HepG2 (cell line): ENCODE data around the gene SLC35A2. TPM values are rescaled to one million over a fixed set of nuclear protein-coding genes. Genes with fewer than 3 reads are reported as not detected.

Source experiments
- ATAC-seq: fragments of 200-7000 bp; cut with Tn5 transposase; 3 replicates; pipeline ENCODE4 v1.9.1; 2020; ENCODE audit warnings: mild to moderate bottlenecking, moderate library complexity
- BruUV-seq: library from RNA; stranded (reverse); fragments of 400-500 nt; replicated peaks from 2 replicates; lab custom pipeline; 2021; lab: Mats Ljungman, UMichigan
- CTCF ChIA-PET: fragments of 300-600 bp; formaldehyde crosslinking; extraction: SDS; loops from one replicate; lab custom pipeline; 2021; ENCODE audit warnings: low total read pairs, inconsistent platforms, low intra/inter-chr PET ratio; lab: Yijun Ruan, JAX
- POLR2A ChIA-PET: fragments of 350-600 bp; sonication (Branson Sonifier 250); formaldehyde crosslinking; loops from one replicate; lab custom pipeline; 2020; ENCODE audit warnings: antibody characterized with exemption, inconsistent platforms; lab: Yijun Ruan, JAX
- DNase-seq: peaks from one replicate; pipeline ENCODE4 v3.0.0-alpha.2; 2015; ENCODE audit warnings: low spot score
- FAIRE-seq: peaks from 3 replicates; lab custom pipeline; 2011; peaks lifted over from hg19 to GRCh38; lab: Jason Lieb, UNC
- H2AFZ ChIP-seq: one replicate; pipeline ENCODE4 v1.6.1; 2011; ENCODE audit warnings: low read length, inconsistent platforms
- H3K27ac ChIP-seq: fragments of 300-600 bp; 3 replicates; pipeline ENCODE4 v1.8.0; 2011; ENCODE audit warnings: mixed run types, mild to moderate bottlenecking, mixed read lengths, low read length, inconsistent platforms; ENCODE audit not compliant: insufficient read depth; ENCODE audit errors: extremely low read length
- H3K27me3 ChIP-seq, 2 experiments: fragments of 200-600 bp in 1 of 2; 2 replicates in 1 of 2; 3 replicates in 1 of 2; pipeline versions ENCODE4 v1.6.0 to v1.8.0; 2011; ENCODE audit warnings: low read length in 2 of 2, mild to moderate bottlenecking in 2 of 2, moderate library complexity in 2 of 2, inconsistent platforms in 1 of 2; ENCODE audit not compliant: insufficient read depth in 2 of 2, control insufficient read depth in 1 of 2
- H3K36me3 ChIP-seq, 2 experiments: fragments of 200-600 bp in 1 of 2; replicated peaks in 1 of 2; 2 replicates in 1 of 2; 3 replicates in 1 of 2; pipeline versions ENCODE4 v1.5.1 to v1.8.0; 2011; ENCODE audit warnings: low read length in 2 of 2, inconsistent platforms in 1 of 2; ENCODE audit not compliant: insufficient read depth in 2 of 2, control insufficient read depth in 1 of 2
- H3K4me1 ChIP-seq: 2 replicates; pipeline ENCODE4 v1.5.1; 2012; ENCODE audit warnings: low read length, inconsistent platforms; ENCODE audit not compliant: insufficient read depth
- H3K4me2 ChIP-seq: 2 replicates; pipeline ENCODE4 v1.6.0; 2011; ENCODE audit warnings: low read depth, low read length, inconsistent platforms
- H3K4me3 ChIP-seq, 3 experiments: fragments of 200-600 bp in 1 of 3; sonication (generic), shearing (Covaris generic) in 1 of 3; replicated peaks in 1 of 3; 2 replicates each; pipeline ENCODE4 v1.5.1; 2011 to 2016; ENCODE audit warnings: low read length in 3 of 3, inconsistent platforms in 2 of 3, low read depth in 2 of 3, mild to moderate bottlenecking in 2 of 3, control low read depth in 1 of 3, mixed read lengths in 1 of 3; ENCODE audit not compliant: insufficient read depth in 1 of 3
- H3K79me2 ChIP-seq: one replicate; pipeline ENCODE4 v1.6.1; 2011; ENCODE audit warnings: low read length, inconsistent platforms; ENCODE audit not compliant: insufficient read depth
- H3K9ac ChIP-seq: 2 replicates; pipeline ENCODE4 v1.6.0; 2011; ENCODE audit warnings: mild to moderate bottlenecking, low read depth, low read length, inconsistent platforms; ENCODE audit not compliant: insufficient read depth
- H3K9me3 ChIP-seq: 2 replicates; pipeline ENCODE4 v1.5.1; 2012; ENCODE audit warnings: mild to moderate bottlenecking, low read length
- H4K20me1 ChIP-seq: 2 replicates; pipeline ENCODE4 v1.6.0; 2011; ENCODE audit warnings: inconsistent platforms, mild to moderate bottlenecking, low read length, moderate library complexity; ENCODE audit not compliant: insufficient read depth
- AHR ChIP-seq: IDR thresholded peaks from 2 replicates; pipeline ENCODE4 v1.6.1; 2018; ENCODE audit warnings: missing genetic modification reagents, missing compliant biosample characterization
- BHLHE40 ChIP-seq: IDR thresholded peaks from 2 replicates; pipeline ENCODE4 v1.6.1; 2011; ENCODE audit warnings: low read length, improper control_type of control experiment
- KDM6A ChIP-seq: IDR thresholded peaks from 2 replicates; pipeline ENCODE4 v1.6.1; 2016; ENCODE audit warnings: low read depth
- TAF1 ChIP-seq: sonication (generic); formaldehyde crosslinking; IDR thresholded peaks from 2 replicates; pipeline ENCODE4 v1.4.0; 2020; ENCODE audit warnings: missing genetic modification reagents
- TGIF2 ChIP-seq: IDR thresholded peaks from 2 replicates; pipeline ENCODE4 v1.6.1; 2016; ENCODE audit warnings: control low read depth, missing compliant biosample characterization
- XBP1 ChIP-seq: sonication (generic); formaldehyde crosslinking; IDR thresholded peaks from 2 replicates; pipeline ENCODE4 v1.5.0; 2020; ENCODE audit warnings: missing genetic modification reagents
- ZKSCAN1 ChIP-seq: fragments of 150-350 bp; IDR thresholded peaks from 2 replicates; pipeline ENCODE4 v1.6.1; 2014; ENCODE audit warnings: low read length
- ZNF350 ChIP-seq: sonication (generic); formaldehyde crosslinking; IDR thresholded peaks from 2 replicates; pipeline ENCODE4 v1.4.0; 2020; ENCODE audit warnings: mild to moderate bottlenecking, low read depth, missing genetic modification reagents, borderline replicate concordance
- ZNF510 ChIP-seq: sonication (generic); formaldehyde crosslinking; IDR thresholded peaks from 2 replicates; pipeline ENCODE4 v1.4.0; 2020; ENCODE audit warnings: low read depth, mild to moderate bottlenecking, missing genetic modification reagents
- ZNF652 ChIP-seq: IDR thresholded peaks from 2 replicates; pipeline ENCODE4 v1.6.1; 2016; ENCODE audit warnings: low read depth, borderline replicate concordance
- WGBS: methylation state at CpG from one replicate; pipeline ENCODE4 v1.1.6; 2017; ENCODE audit warnings: low lambda C conversion rate; 5-methylcytosine and 5-hydroxymethylcytosine counted together
- in situ Hi-C: cut with HindIII; loops from 2 replicates; pipeline ENCODE4 v1.10.0; 2017; ENCODE audit warnings: low pct_unique_long_range_greater_than_20kb; ENCODE audit not compliant: extremely low pct_ligation_motif_present
- intact Hi-C: fragments of 100-400 bp; cut with micrococcal nuclease; formaldehyde crosslinking; loops from one replicate; pipeline ENCODE4 v1.10.0; 2022; ENCODE audit not compliant: unreplicated experiment
- polyA plus RNA-seq, 8 experiments: library from polyadenylated mRNA; depleted of rRNA in 3 of 8; stranded (reverse) in 7 of 8; unstranded in 1 of 8; fragments of >200 nt; fragmentation: Illumina TruSeq in 4 of 8; extraction: Trizol in 4 of 8; gene quantifications; 2 replicates each; pipeline versions ENCODE4 v1.2.1 to v1.2.3, GENCODE V29; 2011 to 2016; ENCODE audit warnings: low read depth in 4 of 8, missing spikeins in 1 of 8, mixed read lengths in 1 of 8; ENCODE audit not compliant: insufficient read depth in 1 of 8
- total RNA-seq, 5 experiments: library from RNA; depleted of rRNA; stranded (reverse); fragments of >200 nt; fragmentation: Illumina TruSeq; extraction: Trizol; gene quantifications; 2 replicates each; pipeline ENCODE4 v1.2.3, GENCODE V29; 2016; ENCODE audit warnings: low read depth in 1 of 5
- TF ChIP-seq, protein P1 (sequence below): sonication (generic); formaldehyde crosslinking; IDR thresholded peaks from 2 replicates; pipeline ENCODE4 v1.4.0; 2020; ENCODE audit warnings: mild to moderate bottlenecking, missing genetic modification reagents

Gene SLC35A2
- total and polyA plus RNA-seq, 2 of the 13 experiments (the other 11 are each of a cell fraction or from before 2014, with no cell fraction given), result 32.1 to 40.8 TPM

DNA sequence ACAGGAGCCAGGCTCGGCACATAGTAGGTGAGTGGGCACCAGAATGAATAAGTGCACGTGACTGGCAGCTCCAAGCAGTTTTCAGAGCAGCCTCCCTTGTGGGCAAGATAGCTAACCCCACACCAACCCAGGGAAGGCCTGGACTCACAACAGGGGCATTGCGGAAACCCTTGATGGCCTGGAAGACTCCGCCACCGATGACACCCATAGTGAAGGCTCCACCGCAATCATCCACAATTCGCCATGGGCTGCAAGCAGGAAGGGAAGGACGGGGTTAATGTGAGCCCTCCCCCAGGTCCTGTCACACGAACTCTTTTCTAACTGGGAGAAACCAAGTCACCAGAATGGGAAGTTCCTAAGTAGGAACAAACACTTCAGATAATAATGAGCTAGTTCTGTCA lies 14.8 kb downstream of the SLC35A2 start:
- no peak overlapping the region for H2AFZ ChIP-seq
- ChIA-PET CTCF (no interaction called here), POLR2A (interaction anchor here (1.2 to 3.1 kb wide), 5 partner anchors 13 to 220 kb away, joined by 4 to 42 read pairs (median 7); partner anchors contain the start of genes GRIPAP1, HDAC6 and SLC35A2)
- BruUV-seq, result no TSS peak
- ATAC-seq (no peak), FAIRE-seq (no peak), DNase-seq (no peak)
- H3K4me3 ChIP-seq, result peak overlapping the region; percentile 72 to 80 (median 75); a peak in 5 of 6 replicates
- no peaks in the 10 kb centered on the region for H3K27me3 ChIP-seq
- H3K4me2 ChIP-seq, result peak overlapping the region; percentile 81
- 0% methylated on average over 1 of the region's 9 CpGs for WGBS
- peak overlapping the region; percentile 93 for H3K27ac ChIP-seq
- peaks cover 4 to 12% of the 10 kb centered on the region in 2 experiments; a peak in 3 of 5 replicates for H3K36me3 ChIP-seq
- in situ Hi-C loops (no loop called here), intact Hi-C loops (loop anchor here (2.0 kb wide), 1 partner anchor 20 kb away; no protein-coding TSS in a partner anchor)
- H4K20me1 ChIP-seq, result no peaks in the 10 kb centered on the region; the same call in 1 of the 2 replicates
- no peaks in the 10 kb centered on the region for H3K9me3 ChIP-seq
- H3K79me2 ChIP-seq, result peaks cover 29% of the 10 kb centered on the region
- H3K9ac ChIP-seq, result peak overlapping the region; percentile 94
- TF ChIP-seq KDM6A, result no peak
- peak; percentile 90 for TF ChIP-seq ZNF652 (CRISPR knock-in tag)
- no peak for TF ChIP-seq BHLHE40
- no peak for TF ChIP-seq XBP1
- no peak for TF ChIP-seq AHR (CRISPR knock-in tag)
- TF ChIP-seq TGIF2, result no peak
- TF ChIP-seq TAF1 (CRISPR knock-in tag), result no peak
- 0 out of 2 replicates have a peak, but pooled peaks have one; percentile 19 for TF ChIP-seq ZKSCAN1
- TF ChIP-seq, protein P1, sequence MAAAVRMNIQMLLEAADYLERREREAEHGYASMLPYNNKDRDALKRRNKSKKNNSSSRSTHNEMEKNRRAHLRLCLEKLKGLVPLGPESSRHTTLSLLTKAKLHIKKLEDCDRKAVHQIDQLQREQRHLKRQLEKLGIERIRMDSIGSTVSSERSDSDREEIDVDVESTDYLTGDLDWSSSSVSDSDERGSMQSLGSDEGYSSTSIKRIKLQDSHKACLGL (CRISPR knock-in tag), result no peak
- no peak for TF ChIP-seq ZNF510 (CRISPR knock-in tag)
- no peak for TF ChIP-seq ZNF350 (CRISPR knock-in tag)
- H3K4me1 ChIP-seq, result peaks cover 40% of the 10 kb centered on the region
